HL-60/S4 (cell line): ENCODE results near the gene CAGE1.
"Not testable (repeated sequence)": the region's sequence is repeated elsewhere in the genome, so short reads cannot be mapped to it uniquely, and the experiment has no call there.

Source experiments
- in situ Hi-C: fragments of 300-500 bp; cut with MboI; formaldehyde crosslinking; loops from 2 replicates; pipeline ENCODE4 v1.14.3; 2022; ENCODE audit warnings: low sequenced_read_pairs

CAGE1 gene

GRCh38 chr6:7410851-7411250, 21.3 kb upstream of the CAGE1 start:
- in situ Hi-C loops: no loop called here

- in situ Hi-C loops: no loop called here
These were observed 20.2 kb upstream of the CAGE1 start for GRCh38 chr6:7409740-7410139.

GRCh38 chr6:7406743-7407142, 17.2 kb upstream of the CAGE1 start:
- in situ Hi-C loops: no loop called here

GRCh38 chr6:7404546-7404945, 15.0 kb upstream of the CAGE1 start:
- in situ Hi-C loops: no loop called here

GRCh38 chr6:7402716-7403115, 13.2 kb upstream of the CAGE1 start:
- in situ Hi-C loops: no loop called here

- in situ Hi-C loops: no loop called here
These were observed 11.5 kb upstream of the CAGE1 start for GRCh38 chr6:7401075-7401474.

GRCh38 chr6:7392402-7392801, 2.9 kb upstream of the CAGE1 start:
- in situ Hi-C loops: no loop called here

GRCh38 chr6:7391151-7391550, 1.6 kb upstream of the CAGE1 start:
- in situ Hi-C loops: no loop called here

- in situ Hi-C loops: no loop called here
These were observed 810 bp upstream of the CAGE1 start for GRCh38 chr6:7390226-7390878.

GRCh38 chr6:7389162-7389450, 436 bp downstream of the CAGE1 start:
- in situ Hi-C loops: no loop called here

- in situ Hi-C loops: no loop called here
These were observed 8.4 kb downstream of the CAGE1 start for GRCh38 chr6:7381092-7381491.

- in situ Hi-C loops: no loop called here
These were observed 10.8 kb downstream of the CAGE1 start for GRCh38 chr6:7378740-7379139.

GRCh38 chr6:7377961-7378360, 11.6 kb downstream of the CAGE1 start:
- in situ Hi-C loops: no loop called here

- in situ Hi-C loops: no loop called here
These were observed 15.8 kb downstream of the CAGE1 start for GRCh38 chr6:7373739-7374138.

GRCh38 chr6:7367408-7367807, 22.1 kb downstream of the CAGE1 start:
- in situ Hi-C loops: no loop called here

- in situ Hi-C loops: not testable (repeated sequence)
These were observed 37.6 kb downstream of the CAGE1 start for GRCh38 chr6:7351916-7352315.

GRCh38 chr6:7350591-7350990, 39.0 kb downstream of the CAGE1 start:
- in situ Hi-C loops: not testable (repeated sequence)

- in situ Hi-C loops: not testable (repeated sequence)
These were observed 42.0 kb downstream of the CAGE1 start for GRCh38 chr6:7347551-7347997.

GRCh38 chr6:7344773-7345450, 44.6 kb downstream of the CAGE1 start:
- in situ Hi-C loops: not testable (repeated sequence)

- in situ Hi-C loops: no loop called here
These were observed 45.7 kb downstream of the CAGE1 start for GRCh38 chr6:7343546-7344475.

GRCh38 chr6:7341989-7342742, 47.4 kb downstream of the CAGE1 start:
- in situ Hi-C loops: no loop called here
